Keratinocyte (primary cell): ENCODE results near the gene MAIP1.

Source experiments
- CTCF ChIP-seq, 3 experiments: IDR thresholded peaks in 1 of 3; conservative IDR thresholded peaks in 1 of 3; optimal IDR thresholded peaks in 1 of 3; 2 replicates in 2 of 3; 3 replicates in 1 of 3; pipeline versions ENCODE3 to v1.5.1; 2011; ENCODE audit warnings: low read length in 3 of 3, mild to moderate bottlenecking in 3 of 3, moderate library complexity in 2 of 3, control low read depth in 1 of 3, inconsistent platforms in 1 of 3; ENCODE audit not compliant: insufficient read depth in 2 of 3; ENCODE audit errors: extremely low read depth in 1 of 3
- EZH2 ChIP-seq: IDR thresholded peaks from one replicate; pipeline ENCODE4 v1.6.1; 2012; ENCODE audit warnings: inconsistent platforms, mild to moderate bottlenecking, low read length, moderate library complexity

DNA sequence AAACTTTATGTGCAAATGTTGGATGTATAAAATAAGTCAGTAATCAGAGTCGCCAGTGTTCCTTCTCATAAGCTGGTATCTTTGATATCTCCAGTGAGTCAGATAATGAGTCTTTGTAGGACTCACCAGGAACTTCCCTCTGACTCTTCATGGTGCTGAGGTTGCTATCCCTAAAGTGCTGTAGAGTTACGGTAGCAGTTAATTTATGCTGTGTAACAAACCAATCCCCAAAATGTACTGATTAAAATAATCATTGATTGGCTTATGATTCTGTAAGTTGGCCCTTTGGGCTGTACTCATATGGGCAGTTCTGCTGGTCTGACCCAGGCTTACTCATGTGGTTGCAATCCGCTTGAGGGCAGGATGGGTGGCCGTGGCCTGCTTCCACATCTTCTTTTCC, 43.8 kb downstream of the MAIP1 start:
- no peak for TF ChIP-seq CTCF (optimal IDR thresholded peaks at IDR 0.05 in 1 of 3, IDR thresholded peaks at IDR 0.05 in 1 of 3, conservative IDR thresholded peaks at IDR 0.05 in 1 of 3; ENCODE audit: extremely low read depth in 1 of 3, insufficient read depth in 2 of 3, low read length in 3 of 3)
- no peak for TF ChIP-seq EZH2
